Omental fat pad (tissue), 4 donors: ENCODE results near the gene NIPBL. TPM values are rescaled to one million over a fixed set of nuclear protein-coding genes. Genes with fewer than 3 reads are reported as not detected.

Experiments
- ATAC-seq: fragments of 150-250 bp; one replicate; pipeline ENCODE4 v1.9.1; 2016; ENCODE audit warnings: mild to moderate bottlenecking, moderate library complexity; ENCODE audit not compliant: low FRiP score
- DNase-seq: peaks from one replicate; pipeline ENCODE4 v3.0.0-alpha.2; 2019; ENCODE audit warnings: low spot score
- total RNA-seq, 4 donors: library from RNA; depleted of rRNA; stranded (reverse); fragments of >200 nt; gene quantifications; one replicate each; pipeline ENCODE4 v1.1.0, GENCODE V29; 2016
- TF ChIP-seq, protein P1 (sequence below), 3 donors: fragments of 450-650 bp; IDR thresholded peaks; one replicate each; pipeline ENCODE4 v1.5.1; 2016 to 2017; ENCODE audit warnings: antibody characterized with exemption in 3 of 3, mild to moderate bottlenecking in 3 of 3, moderate library complexity in 2 of 3

Gene NIPBL
- total RNA-seq, 4 donors from 2014 or later, result 47.9 to 64.2 (median 54.3) TPM

DNA sequence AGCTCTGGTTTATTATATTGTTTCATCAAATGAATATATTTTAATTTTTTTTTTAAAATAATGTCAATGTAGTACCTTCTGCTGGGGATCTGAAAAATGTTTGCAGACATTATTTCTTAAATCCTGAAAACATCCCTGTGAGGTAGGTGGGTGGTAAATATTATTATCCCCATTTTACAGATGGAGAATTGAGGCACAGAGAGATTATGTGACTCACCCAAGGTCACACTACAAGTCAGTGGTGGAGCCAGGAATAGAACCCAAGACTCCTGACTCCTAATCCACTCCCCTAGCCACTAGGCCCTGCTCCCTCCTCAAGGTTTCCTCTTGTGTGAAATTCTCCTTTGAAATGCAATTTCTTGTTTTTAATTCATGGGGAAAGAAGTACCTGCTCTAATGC lies 171.4 kb downstream of the NIPBL start:
- DNase-seq (no peak), ATAC-seq (no peak)
- TF ChIP-seq, protein P1, sequence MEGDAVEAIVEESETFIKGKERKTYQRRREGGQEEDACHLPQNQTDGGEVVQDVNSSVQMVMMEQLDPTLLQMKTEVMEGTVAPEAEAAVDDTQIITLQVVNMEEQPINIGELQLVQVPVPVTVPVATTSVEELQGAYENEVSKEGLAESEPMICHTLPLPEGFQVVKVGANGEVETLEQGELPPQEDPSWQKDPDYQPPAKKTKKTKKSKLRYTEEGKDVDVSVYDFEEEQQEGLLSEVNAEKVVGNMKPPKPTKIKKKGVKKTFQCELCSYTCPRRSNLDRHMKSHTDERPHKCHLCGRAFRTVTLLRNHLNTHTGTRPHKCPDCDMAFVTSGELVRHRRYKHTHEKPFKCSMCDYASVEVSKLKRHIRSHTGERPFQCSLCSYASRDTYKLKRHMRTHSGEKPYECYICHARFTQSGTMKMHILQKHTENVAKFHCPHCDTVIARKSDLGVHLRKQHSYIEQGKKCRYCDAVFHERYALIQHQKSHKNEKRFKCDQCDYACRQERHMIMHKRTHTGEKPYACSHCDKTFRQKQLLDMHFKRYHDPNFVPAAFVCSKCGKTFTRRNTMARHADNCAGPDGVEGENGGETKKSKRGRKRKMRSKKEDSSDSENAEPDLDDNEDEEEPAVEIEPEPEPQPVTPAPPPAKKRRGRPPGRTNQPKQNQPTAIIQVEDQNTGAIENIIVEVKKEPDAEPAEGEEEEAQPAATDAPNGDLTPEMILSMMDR (IDR thresholded peaks at IDR 0.05), result no peak

DNA sequence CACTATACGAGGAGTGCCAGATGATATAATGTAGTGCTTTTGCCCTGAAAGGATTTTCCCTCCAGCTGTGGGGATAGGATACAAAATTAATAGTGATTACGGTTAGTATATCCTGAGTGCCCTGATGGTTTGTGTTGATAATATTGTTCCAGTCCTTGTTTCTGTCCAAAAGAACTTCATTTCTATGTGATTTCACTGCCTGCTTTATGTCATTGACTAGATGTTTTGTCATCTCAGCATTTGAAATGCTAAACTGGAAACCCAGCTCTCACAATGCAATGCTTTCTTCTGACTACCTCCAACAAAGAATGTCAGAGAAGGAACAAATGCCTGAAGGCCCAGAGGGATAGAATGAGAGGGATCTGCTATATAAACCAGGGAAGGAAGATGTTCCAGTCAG lies 177.8 kb downstream of the NIPBL start:
- TF ChIP-seq, protein P1 (IDR thresholded peaks at IDR 0.05), result no peak
- no peak for ATAC-seq
- no peak for DNase-seq

DNA sequence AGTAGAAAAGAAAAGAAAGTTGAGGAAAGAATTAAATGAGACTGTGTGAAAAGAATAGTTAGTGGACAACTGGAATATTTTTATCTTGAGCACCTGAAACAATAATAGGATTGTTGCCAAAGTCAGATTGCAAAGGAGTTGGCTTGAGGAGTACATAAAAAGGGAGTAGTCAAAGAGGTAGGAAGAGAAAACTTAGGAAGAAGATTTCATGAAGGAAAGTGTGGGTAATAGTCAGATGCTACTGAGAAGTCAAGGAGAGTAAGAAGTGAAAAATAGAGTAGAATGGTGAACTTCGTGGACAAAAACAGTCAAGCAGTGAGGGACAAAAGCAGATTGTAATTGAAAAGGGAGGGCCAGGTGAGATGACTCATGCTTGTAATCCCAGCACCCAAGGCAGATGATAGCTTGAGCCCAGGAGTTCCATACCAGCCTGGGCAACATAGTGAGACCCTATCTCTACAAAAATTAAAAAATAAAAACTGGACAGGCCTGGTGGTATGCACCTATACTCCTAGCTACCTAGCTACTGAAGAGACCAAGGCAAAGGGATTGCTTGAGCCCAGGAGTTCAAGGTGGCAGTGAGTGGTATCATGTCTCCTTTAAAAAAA lies 178.9 kb downstream of the NIPBL start:
- TF ChIP-seq, protein P1 (IDR thresholded peaks at IDR 0.05), result no peak
- DNase-seq, result no peak
- no peak for ATAC-seq

DNA sequence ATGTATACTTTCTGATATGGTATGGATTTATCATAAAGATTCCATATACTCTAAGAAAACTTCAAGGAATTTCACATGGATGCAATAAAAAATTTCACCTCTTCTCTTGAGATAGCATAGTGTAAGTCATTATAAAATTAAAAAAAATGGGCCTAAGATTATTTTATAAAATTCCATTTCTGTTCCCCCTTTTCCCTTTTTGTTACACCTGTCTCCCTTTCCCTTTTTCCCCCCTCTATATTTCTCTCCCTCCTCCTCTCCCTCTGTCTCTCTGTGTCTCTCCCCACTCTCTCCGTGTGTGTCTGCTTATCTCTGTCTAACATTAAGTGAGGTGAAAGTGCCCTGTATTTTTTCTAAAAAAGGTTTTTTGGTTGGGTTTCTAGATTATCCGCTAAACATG lies 180.2 kb downstream of the NIPBL start:
- no peak for ATAC-seq
- TF ChIP-seq, protein P1 (IDR thresholded peaks at IDR 0.05), result no peak

DNA sequence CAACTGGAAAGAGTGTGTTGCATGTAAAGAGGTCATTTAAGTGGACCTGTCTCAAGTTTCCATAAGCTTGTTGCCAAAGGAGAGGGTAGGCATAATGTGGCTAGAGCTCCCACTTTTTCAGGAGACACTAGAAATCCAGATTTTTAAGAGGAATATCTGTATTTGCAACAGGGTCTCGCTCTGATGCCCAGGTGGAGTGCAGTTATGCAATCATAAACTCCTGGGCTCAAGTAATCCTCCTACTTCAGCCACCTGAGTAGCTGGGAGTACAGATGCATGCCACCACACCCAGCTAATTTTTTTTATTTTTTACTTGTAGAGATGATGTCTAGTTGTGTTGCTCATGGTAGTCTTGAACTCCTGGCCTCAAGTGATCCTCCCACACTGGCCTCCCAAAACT lies 183.5 kb downstream of the NIPBL start:
- TF ChIP-seq, protein P1 (IDR thresholded peaks at IDR 0.05), result no peak
- ATAC-seq, result no peak
- no peak for DNase-seq

More for the DNA sequence above, 180.2 kb downstream of the NIPBL start:
- DNase-seq, result no peak

DNA sequence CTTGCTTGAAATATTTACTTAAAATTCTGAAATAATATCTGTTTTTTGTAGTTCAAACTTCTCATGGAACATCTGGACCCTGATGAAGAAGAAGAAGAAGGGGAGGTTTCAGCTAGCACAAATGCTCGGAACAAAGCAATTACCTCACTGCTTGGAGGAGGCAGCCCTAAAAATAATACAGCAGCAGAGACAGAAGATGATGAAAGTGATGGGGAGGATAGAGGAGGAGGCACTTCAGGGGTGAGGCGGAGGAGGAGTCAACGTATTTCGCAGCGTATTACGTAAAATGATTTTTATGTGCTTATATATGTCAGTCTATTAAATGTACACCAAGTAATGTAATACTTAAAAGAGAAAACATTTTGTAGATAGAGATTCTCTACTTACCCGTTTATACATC lies 187.2 kb downstream of the NIPBL start:
- TF ChIP-seq, protein P1 (IDR thresholded peaks at IDR 0.05), result no peak
- no peak for ATAC-seq
- DNase-seq, result no peak

DNA sequence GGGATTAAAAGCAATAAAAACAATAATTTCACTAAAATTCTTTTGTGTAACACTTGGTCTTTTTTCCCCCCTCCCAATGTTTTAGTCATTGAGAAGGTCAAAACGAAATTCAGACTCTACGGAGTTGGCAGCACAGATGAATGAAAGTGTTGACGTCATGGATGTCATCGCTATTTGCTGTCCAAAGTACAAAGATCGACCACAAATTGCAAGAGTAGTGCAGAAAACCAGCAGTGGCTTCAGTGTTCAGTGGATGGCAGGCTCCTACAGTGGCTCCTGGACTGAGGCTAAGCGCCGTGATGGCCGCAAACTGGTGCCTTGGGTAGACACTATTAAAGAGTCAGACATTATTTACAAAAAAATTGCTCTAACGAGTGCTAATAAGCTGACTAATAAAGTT lies 187.9 kb downstream of the NIPBL start:
- DNase-seq, result no peak
- no peak for ATAC-seq
- TF ChIP-seq, protein P1 (IDR thresholded peaks at IDR 0.05), result no peak
